ENCODE measurements around the gene TSSC4. TPM values are rescaled to one million over a fixed set of nuclear protein-coding genes. Genes with fewer than 3 reads are reported as not detected.

TSSC4 gene
- total and polyA plus RNA-seq, 2 of the 13 experiments (the other 11 are each of a cell fraction or from before 2014, with no cell fraction given): 16.2 to 58.6 TPM

- ATAC-seq (peak; percentile 29), DNase-seq (ENCODE audit: low spot score) (no peak), FAIRE-seq (no peak)
- ChIA-PET CTCF (ENCODE audit: low intra/inter-chr PET ratio, low total read pairs) (no interaction called here), POLR2A (no interaction called here)
- Histone ChIP-seq H3K9ac (ENCODE audit: insufficient read depth, low read depth, low read length) (no peak overlapping the region), H3K9me3 (ENCODE audit: low read length) (no peaks in the 10 kb centered on the region), H3K27ac (ENCODE audit: extremely low read length, insufficient read depth, low read length) (no peak overlapping the region), H3K27me3 (ENCODE audit: control insufficient read depth in 1 of 2, insufficient read depth in 2 of 2, low read length in 2 of 2) (peaks cover 17 to 59% of the 10 kb centered on the region in 2 experiments; a peak in 4 of 5 replicates), H3K4me1 (ENCODE audit: insufficient read depth, low read length) (no peaks in the 10 kb centered on the region), H3K4me2 (ENCODE audit: low read depth, low read length) (no peak overlapping the region), H3K79me2 (ENCODE audit: insufficient read depth, low read length) (no peaks in the 10 kb centered on the region), H2AFZ (ENCODE audit: low read length) (no peak overlapping the region), H3K4me3 (replicated peaks in 1 of 3; ENCODE audit: insufficient read depth in 1 of 3, low read depth in 2 of 3, low read length in 3 of 3) (no peak overlapping the region), H3K36me3 (replicated peaks in 1 of 2; ENCODE audit: control insufficient read depth in 1 of 2, insufficient read depth in 2 of 2, low read length in 2 of 2) (no peaks in the 10 kb centered on the region), H4K20me1 (ENCODE audit: insufficient read depth, low read length) (no peaks in the 10 kb centered on the region)
- WGBS (ENCODE audit: low lambda C conversion rate): 0% methylated on average over 4 of the region's 15 CpGs
- no TSS peak for BruUV-seq (replicated peaks)
- in situ Hi-C loops (cut with HindIII; ENCODE audit: extremely low pct_ligation_motif_present, low pct_unique_long_range_greater_than_20kb): no loop called here
- no peak for TF ChIP-seq SMARCC2 (IDR thresholded peaks at IDR 0.05)
- TF ChIP-seq ATF4 (CRISPR knock-in tag; IDR thresholded peaks at IDR 0.05): no peak
- TF ChIP-seq ZNF709 (CRISPR knock-in tag; IDR thresholded peaks at IDR 0.05): no peak
- TF ChIP-seq SCMH1 (CRISPR knock-in tag; IDR thresholded peaks at IDR 0.05; ENCODE audit: borderline replicate concordance): no peak
- TF ChIP-seq ZBTB4 (CRISPR knock-in tag; IDR thresholded peaks at IDR 0.05; ENCODE audit: borderline replicate concordance): no peak
- TF ChIP-seq CC2D1A (CRISPR knock-in tag; IDR thresholded peaks at IDR 0.05): no peak
- no peak for TF ChIP-seq SMYD3 (CRISPR knock-in tag; IDR thresholded peaks at IDR 0.05)
- TF ChIP-seq RCOR2 (CRISPR knock-in tag; IDR thresholded peaks at IDR 0.05): no peak
- TF ChIP-seq TGIF2 (CRISPR knock-in tag; IDR thresholded peaks at IDR 0.05): no peak
- no peak for TF ChIP-seq NCOR1 (IDR thresholded peaks at IDR 0.05; ENCODE audit: borderline replicate concordance, low read length)
- no peak for TF ChIP-seq SOX6 (IDR thresholded peaks at IDR 0.05)
- no peak for TF ChIP-seq SOX6 (CRISPR knock-in tag; IDR thresholded peaks at IDR 0.05)
- no peak for TF ChIP-seq IRF9 (CRISPR knock-in tag; IDR thresholded peaks at IDR 0.05; ENCODE audit: borderline replicate concordance)
- no peak for TF ChIP-seq RFX5 (IDR thresholded peaks at IDR 0.05; ENCODE audit: low read depth, low read length)
- TF ChIP-seq NR2F6 (IDR thresholded peaks at IDR 0.05): no peak
- TF ChIP-seq NR2F6 (CRISPR knock-in tag; IDR thresholded peaks at IDR 0.05): no peak
- TF ChIP-seq TEAD2 (CRISPR knock-in tag; IDR thresholded peaks at IDR 0.05): no peak
- TF ChIP-seq MYNN (CRISPR knock-in tag; IDR thresholded peaks at IDR 0.05; ENCODE audit: low read depth): no peak
- intact Hi-C loops (cut with micrococcal nuclease; ENCODE audit: unreplicated experiment): no loop called here
These were observed 11.8 kb upstream of the TSSC4 start for GRCh38 chr11:2388431-2389376.

All from HepG2 (cell line).